Activated naive CD4-positive, alpha-beta T cell treated with anti-CD3 and anti-CD28 coated beads, Interleukin-2, amount 10 ng/mL, durations not matched to agents 7 days and 5 days (primary cell): ENCODE data around the gene YPEL2.
A peak's percentile ranks its signal among the peaks of the same experiment; 100 is the strongest.

Experiments
- CTCF ChIA-PET: fragments of 350-600 bp; sonication (Branson Sonifier 250); formaldehyde crosslinking; loops from one replicate; lab custom pipeline; 2021; ENCODE audit warnings: antibody characterized with exemption; lab: Charles Lee
- DNase-seq: peaks from one replicate; pipeline ENCODE4 v3.0.0-alpha.2; 2020
- H3K27ac Mint-ChIP-seq: one replicate; pipeline ENCODE4 v1.8.0; 2021; ENCODE audit warnings: mild to moderate bottlenecking, moderate library complexity, mixed read lengths
- H3K27me3 Mint-ChIP-seq: one replicate; pipeline ENCODE4 v1.8.0; 2021; ENCODE audit warnings: mild to moderate bottlenecking, mixed read lengths
- H3K36me3 Mint-ChIP-seq: one replicate; pipeline ENCODE4 v1.8.0; 2021; ENCODE audit warnings: mixed read lengths
- H3K4me1 Mint-ChIP-seq: one replicate; pipeline ENCODE4 v1.8.0; 2021; ENCODE audit warnings: mixed read lengths
- H3K4me3 Mint-ChIP-seq: one replicate; pipeline ENCODE4 v1.8.0; 2021; ENCODE audit warnings: mild to moderate bottlenecking, moderate library complexity, mixed read lengths
- H3K9me3 Mint-ChIP-seq: one replicate; pipeline ENCODE4 v1.8.0; 2021; ENCODE audit warnings: mixed read lengths

The YPEL2 gene

DNA sequence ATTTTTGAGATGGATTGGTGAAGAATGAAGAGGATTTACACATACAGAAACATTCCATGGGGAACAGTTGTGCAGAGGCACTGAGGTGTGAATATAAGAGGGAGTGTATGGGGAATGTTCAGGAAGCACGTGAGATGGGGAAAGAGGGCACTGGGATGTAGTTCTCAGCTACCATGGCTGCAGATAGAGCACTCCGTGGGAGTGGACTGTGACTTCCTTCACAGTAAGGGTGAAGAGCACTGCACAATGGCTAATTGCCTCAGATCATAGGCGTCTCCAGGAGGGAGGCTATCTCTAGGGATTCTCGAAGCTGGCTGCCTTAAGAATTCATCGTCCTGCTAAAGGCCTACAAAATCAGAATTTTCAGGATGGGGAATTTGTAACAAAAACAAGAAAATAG lies 7.0 kb downstream of the YPEL2 start:
- CTCF ChIA-PET = interaction anchor here (1.7 kb wide), 1 partner anchor 103 kb away, joined by 3 read pairs; no protein-coding TSS in a partner anchor
- DNase-seq = no peak
- Mint-ChIP-seq H3K9me3 (no peaks in the 10 kb centered on the region), H3K36me3 (no peaks in the 10 kb centered on the region), H3K27ac (no peak overlapping the region), H3K27me3 (peaks cover 7% of the 10 kb centered on the region), H3K4me3 (no peak overlapping the region), H3K4me1 (peaks cover 42% of the 10 kb centered on the region)

DNA sequence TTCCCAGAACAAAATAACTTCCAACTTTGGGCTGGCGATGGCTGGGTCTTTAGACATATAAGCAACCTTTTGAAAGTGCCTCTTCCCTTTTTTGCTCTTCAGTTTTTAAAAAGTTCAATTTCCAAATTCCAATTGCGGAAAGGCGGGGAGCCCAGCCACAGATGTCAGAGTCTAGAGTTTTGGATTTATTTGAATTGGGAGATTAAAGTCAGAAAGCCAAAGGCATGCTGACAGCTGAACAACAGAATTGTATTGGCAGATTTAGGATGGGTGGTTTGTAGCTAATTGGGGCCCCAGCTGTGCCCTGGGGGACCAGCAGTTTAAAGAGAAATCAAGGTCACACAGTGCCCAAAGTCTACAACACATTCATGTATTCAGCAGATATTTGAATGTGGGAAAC lies 10.5 kb downstream of the YPEL2 start:
- no peak overlapping the region for H3K27ac Mint-ChIP-seq
- CTCF ChIA-PET = interaction anchor here (0.8 kb wide), 1 partner anchor 9 kb away, joined by 4 read pairs; no protein-coding TSS in a partner anchor
- peaks cover 30% of the 10 kb centered on the region for H3K4me1 Mint-ChIP-seq

DNA sequence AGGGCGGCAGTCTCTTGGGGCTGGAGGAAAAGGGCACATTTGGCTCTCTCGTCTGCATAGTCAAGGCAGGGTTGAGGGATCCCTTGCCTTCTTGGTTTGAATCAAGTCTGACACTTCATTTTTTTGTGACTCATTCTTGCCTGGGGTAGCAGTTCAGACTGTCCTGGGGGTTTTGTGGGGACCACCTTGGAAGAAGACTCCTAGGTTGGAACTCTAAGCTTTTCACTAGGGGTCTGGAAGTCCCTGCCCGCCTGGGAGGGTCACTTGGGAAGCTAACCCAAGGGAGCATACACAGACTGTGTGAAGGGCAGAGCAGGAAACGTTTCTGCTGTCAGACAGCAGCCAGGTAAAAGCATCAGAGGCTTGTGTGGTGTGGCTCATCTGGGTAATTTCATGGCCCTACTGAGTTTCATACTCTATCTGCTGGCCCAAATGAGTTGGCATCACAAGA lies 11.3 kb downstream of the YPEL2 start:
- CTCF ChIA-PET = interaction anchor here (0.8 to 1.4 kb wide), 2 partner anchors 10 to 13 kb away, joined by 3 to 4 read pairs; no protein-coding TSS in a partner anchor
- peak overlapping the region; percentile 63 for H3K27ac Mint-ChIP-seq
- H3K36me3 Mint-ChIP-seq = peaks cover 1% of the 10 kb centered on the region
- DNase-seq = no peak
- no peaks in the 10 kb centered on the region for H3K9me3 Mint-ChIP-seq
- H3K4me1 Mint-ChIP-seq = peaks cover 30% of the 10 kb centered on the region
- no peak overlapping the region for H3K4me3 Mint-ChIP-seq
- H3K27me3 Mint-ChIP-seq = peaks cover 3% of the 10 kb centered on the region

More for the DNA sequence above, 10.5 kb downstream of the YPEL2 start:
- Mint-ChIP-seq H3K36me3 (peaks cover 1% of the 10 kb centered on the region), H3K27me3 (peaks cover 3% of the 10 kb centered on the region), H3K9me3 (no peaks in the 10 kb centered on the region), H3K4me3 (no peak overlapping the region)
- no peak for DNase-seq

DNA sequence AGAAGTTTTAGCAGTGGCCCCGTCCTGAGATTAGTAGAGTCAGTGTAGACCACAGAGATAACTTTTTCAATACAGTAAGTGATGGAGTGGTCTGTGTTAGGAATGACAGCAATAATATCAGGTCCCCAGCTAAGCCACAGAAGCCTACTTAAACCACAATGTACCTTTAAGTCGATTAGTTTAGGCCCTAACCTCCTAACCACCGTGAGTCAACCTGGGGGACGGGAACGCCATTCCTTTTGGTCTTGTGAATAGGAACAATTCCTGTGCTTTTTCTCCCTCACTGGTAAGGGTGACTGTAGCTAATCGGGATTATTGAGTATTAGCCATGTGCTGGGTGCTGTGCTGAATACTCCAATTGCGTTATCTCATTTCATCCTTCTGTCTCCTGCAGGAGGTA lies 14.0 kb downstream of the YPEL2 start:
- CTCF ChIA-PET = no interaction called here
- DNase-seq = no peak
- no peak overlapping the region for H3K4me3 Mint-ChIP-seq
- H3K27ac Mint-ChIP-seq = no peak overlapping the region
- no peaks in the 10 kb centered on the region for H3K9me3 Mint-ChIP-seq
- H3K36me3 Mint-ChIP-seq = peaks cover 1% of the 10 kb centered on the region
- H3K27me3 Mint-ChIP-seq = peaks cover 3% of the 10 kb centered on the region
- peaks cover 30% of the 10 kb centered on the region for H3K4me1 Mint-ChIP-seq

DNA sequence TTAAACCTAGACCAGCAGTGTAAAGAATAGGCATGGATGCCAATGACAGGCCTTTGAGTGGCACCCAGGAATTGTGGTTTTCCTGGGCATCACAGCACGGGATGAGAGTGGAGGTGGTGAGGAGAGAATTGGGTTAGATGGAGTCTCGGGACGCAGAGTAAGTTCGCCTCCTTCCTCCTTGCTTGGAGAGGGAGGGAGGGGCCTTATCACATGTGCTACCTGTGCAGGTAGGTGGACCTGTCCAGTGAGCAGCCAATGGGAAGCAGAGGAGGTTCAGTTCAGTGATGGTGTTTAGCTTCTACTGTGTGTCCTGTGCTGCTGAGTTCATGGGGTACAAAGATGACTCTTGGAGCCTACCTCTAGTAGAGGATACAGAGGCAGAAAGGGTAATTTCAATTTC lies 14.9 kb downstream of the YPEL2 start:
- H3K36me3 Mint-ChIP-seq = peaks cover 1% of the 10 kb centered on the region
- peaks cover 3% of the 10 kb centered on the region for H3K27me3 Mint-ChIP-seq
- H3K4me1 Mint-ChIP-seq = peaks cover 30% of the 10 kb centered on the region
- no peak overlapping the region for H3K4me3 Mint-ChIP-seq
- CTCF ChIA-PET = no interaction called here
- H3K27ac Mint-ChIP-seq = no peak overlapping the region
- H3K9me3 Mint-ChIP-seq = no peaks in the 10 kb centered on the region
- DNase-seq = no peak

DNA sequence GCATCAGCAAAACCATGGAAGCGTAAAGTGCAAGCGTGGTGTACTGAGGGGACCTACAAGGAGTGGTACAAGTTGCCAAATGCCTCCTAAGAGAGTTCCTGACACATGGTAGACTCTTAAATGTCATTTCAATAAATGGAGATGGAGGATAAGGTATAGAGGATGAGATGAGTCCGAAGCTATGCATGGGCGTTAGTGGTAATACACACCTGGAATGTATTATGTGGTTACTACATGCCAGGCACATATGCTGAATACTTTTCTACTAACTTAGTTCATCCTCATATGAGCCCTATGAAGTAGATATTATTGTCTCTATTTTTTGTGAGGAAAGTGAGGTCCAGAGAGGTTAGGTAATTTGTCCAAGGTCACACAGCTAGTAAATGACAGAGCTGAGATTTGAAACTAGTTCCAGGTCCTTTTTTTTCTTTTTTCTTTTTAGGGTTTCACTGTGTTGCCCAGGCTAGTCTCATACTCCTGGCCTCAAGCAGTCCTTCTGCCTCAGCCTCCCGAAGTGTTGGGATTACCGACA lies 15.5 kb downstream of the YPEL2 start:
- CTCF ChIA-PET = no interaction called here
- H3K27ac Mint-ChIP-seq = no peak overlapping the region
- no peak overlapping the region for H3K4me3 Mint-ChIP-seq
- H3K9me3 Mint-ChIP-seq = no peaks in the 10 kb centered on the region
- peaks cover 1% of the 10 kb centered on the region for H3K36me3 Mint-ChIP-seq
- DNase-seq = no peak
- peaks cover 3% of the 10 kb centered on the region for H3K27me3 Mint-ChIP-seq
- H3K4me1 Mint-ChIP-seq = peaks cover 29% of the 10 kb centered on the region

DNA sequence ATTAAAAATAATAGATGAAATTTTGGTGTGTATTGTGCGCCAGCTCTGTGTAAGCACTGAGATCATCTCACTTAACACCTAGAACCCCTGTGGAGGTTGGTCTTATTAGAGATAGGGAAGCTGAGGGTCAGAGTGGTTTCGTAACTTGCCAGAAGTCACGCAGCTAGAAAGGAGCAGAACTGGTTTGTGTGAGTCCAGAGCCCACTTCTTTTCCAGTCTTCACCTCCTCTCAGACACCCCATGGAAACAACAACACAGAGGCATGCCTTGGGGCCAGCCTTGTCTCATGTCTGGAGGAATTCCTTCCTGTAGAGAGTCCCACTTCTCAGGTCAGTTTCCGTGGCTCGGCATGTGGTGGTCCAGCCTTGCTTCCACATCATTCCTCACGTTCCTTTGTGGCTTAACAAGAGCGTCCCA lies 16.5 kb downstream of the YPEL2 start:
- no peak overlapping the region for H3K27ac Mint-ChIP-seq
- H3K9me3 Mint-ChIP-seq = no peaks in the 10 kb centered on the region
- DNase-seq = no peak
- peaks cover 3% of the 10 kb centered on the region for H3K27me3 Mint-ChIP-seq
- CTCF ChIA-PET = no interaction called here
- peaks cover 29% of the 10 kb centered on the region for H3K4me1 Mint-ChIP-seq
- no peak overlapping the region for H3K4me3 Mint-ChIP-seq
- peaks cover 1% of the 10 kb centered on the region for H3K36me3 Mint-ChIP-seq

DNA sequence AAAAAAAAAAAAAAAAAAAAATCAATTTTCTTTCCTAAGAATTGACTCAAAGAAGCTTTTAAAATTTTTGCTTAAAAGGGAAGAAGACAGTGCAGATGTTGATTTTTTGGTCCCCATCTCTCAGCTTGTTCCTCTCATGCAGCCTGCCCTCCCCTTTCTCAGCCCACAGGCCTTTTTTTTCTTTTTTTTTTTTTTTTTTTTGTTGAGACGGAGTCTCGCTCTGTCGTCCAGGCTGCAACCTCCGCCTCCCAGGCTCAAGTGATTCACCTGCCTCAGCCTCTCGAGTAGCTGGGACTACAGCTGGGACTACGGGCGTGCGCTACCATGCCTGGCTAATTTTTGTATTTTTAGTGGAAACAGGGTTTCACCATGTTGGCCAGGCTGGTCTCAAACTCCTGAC lies 17.7 kb downstream of the YPEL2 start:
- no peak overlapping the region for H3K27ac Mint-ChIP-seq
- peaks cover 7% of the 10 kb centered on the region for H3K36me3 Mint-ChIP-seq
- no peak for DNase-seq
- no peaks in the 10 kb centered on the region for H3K9me3 Mint-ChIP-seq
- CTCF ChIA-PET = no interaction called here
- no peak overlapping the region for H3K4me3 Mint-ChIP-seq
- H3K4me1 Mint-ChIP-seq = peaks cover 29% of the 10 kb centered on the region
- peaks cover under 1% of the 10 kb centered on the region for H3K27me3 Mint-ChIP-seq

DNA sequence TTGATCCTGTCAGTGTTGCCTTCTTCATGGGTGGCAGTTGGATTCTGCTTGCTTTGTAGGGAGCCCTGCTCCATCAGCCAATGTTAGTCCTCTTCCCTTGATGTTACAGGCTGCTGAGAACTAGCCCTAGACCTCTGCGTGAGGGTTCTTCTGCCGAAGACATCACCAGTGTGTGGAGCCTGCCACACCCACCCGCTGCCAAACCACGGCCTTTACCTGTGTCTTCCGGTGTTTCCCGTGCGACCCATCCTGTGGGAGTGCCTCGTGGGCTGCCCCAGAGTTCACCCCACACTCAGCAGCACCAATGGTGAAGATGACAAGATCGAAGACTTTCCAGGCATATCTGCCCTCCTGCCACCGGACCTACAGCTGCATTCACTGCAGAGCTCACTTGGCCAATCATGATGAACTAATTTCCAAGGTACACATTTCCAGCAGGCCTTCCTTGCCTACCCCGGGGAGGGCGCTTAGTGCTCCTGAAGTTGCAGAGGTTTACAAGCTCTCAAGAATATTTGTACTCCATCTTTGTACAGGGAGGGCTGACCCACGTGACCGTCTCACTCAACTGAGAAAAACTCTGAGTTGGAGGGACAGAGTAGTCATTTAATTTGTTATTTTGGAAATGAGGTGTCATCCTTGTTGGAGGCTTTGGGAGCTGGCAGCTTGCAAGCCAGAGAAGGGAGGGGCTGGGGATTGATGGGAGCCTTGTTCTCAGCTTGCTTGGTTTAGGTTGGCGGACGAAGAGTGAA lies 21.8 kb downstream of the YPEL2 start:
- no peaks in the 10 kb centered on the region for H3K27me3 Mint-ChIP-seq
- H3K27ac Mint-ChIP-seq = no peak overlapping the region
- H3K4me1 Mint-ChIP-seq = peaks cover 38% of the 10 kb centered on the region
- peaks cover 41% of the 10 kb centered on the region for H3K36me3 Mint-ChIP-seq
- CTCF ChIA-PET = interaction anchor here (0.7 to 1.7 kb wide), 3 partner anchors 24 to 86 kb away, joined by 3 to 4 read pairs (median 4); no protein-coding TSS in a partner anchor
- no peak overlapping the region for H3K4me3 Mint-ChIP-seq
- peak; percentile 45 for DNase-seq
- H3K9me3 Mint-ChIP-seq = peaks cover 11% of the 10 kb centered on the region

DNA sequence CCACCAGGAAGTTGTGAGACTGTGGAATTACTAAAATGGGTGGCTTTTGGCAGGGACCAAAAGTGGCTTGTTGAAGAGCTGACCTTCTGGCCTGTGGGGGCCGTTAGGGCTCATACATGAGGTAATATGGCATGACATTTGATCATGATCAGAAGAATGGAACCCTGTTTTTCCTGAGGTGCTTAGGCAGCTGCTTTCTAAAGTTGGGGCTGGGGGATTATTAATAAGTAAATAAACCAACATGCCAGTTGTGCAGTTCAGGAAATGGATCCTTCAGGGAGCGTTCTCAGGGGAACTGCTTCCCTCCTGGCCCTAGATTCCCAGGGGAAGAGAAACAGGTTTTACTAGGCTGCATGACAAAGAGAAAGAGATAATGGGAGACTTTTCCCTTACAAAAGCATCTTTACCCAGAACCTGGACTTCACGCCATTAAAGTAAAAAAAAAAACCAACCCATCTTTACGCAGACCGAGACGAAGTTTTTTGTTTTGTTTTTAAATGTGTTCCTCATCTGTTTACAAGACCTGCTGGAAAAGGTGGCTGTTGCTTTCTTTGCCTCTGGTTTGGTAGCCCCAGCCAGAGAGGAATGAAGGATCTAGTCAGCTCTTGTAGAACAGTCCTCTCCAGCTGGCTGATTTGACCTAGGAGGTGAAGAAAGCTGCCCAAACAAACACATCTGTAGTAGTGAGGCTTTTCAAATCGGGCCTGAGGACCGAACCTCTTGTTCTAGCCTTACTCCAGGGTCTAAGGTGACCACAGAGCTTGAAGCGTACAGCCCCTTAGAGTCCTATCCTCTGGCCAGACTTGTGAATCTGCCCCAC lies 22.7 kb downstream of the YPEL2 start:
- no peak for DNase-seq
- CTCF ChIA-PET = interaction anchor here (0.7 to 1.7 kb wide), 3 partner anchors 23 to 85 kb away, joined by 3 to 4 read pairs (median 4); no protein-coding TSS in a partner anchor
- H3K27me3 Mint-ChIP-seq = no peaks in the 10 kb centered on the region
- peaks cover 11% of the 10 kb centered on the region for H3K9me3 Mint-ChIP-seq
- H3K27ac Mint-ChIP-seq = no peak overlapping the region
- peaks cover 44% of the 10 kb centered on the region for H3K4me1 Mint-ChIP-seq
- no peak overlapping the region for H3K4me3 Mint-ChIP-seq
- H3K36me3 Mint-ChIP-seq = peaks cover 43% of the 10 kb centered on the region

DNA sequence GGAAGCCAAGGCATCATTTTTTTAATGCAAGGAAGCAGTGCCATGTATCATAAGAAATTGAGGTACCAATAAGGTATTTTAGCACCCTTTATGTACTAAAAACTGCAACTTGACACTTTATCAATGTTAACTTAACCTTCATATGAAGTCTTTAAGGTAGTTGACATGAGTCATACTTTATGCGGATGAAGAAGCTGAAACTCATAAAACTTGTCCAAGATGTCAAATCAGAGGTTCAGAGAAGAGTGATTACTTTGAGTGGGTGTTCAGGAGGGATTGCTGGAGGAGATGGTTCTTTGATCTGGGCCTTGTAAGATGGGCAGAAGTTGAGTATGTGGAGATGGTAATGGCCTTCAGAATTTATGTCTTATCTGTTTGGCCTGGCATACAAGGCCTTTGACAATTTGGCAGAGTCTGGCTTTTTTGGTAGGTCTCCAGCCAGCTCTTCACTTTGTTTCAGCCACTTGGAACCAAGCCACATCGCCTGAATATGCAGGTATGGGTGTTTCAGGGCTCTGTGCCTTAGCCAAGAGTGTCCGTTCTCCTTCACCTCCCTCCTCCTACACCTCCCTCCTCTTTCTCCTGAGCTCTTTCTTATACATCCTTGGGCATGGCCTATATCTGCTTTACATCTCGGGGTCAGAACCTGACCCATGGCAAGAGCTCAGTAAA lies 23.7 kb downstream of the YPEL2 start:
- Mint-ChIP-seq H3K27ac (no peak overlapping the region), H3K4me1 (peaks cover 50% of the 10 kb centered on the region), H3K9me3 (peaks cover 11% of the 10 kb centered on the region), H3K4me3 (no peak overlapping the region), H3K36me3 (peaks cover 44% of the 10 kb centered on the region), H3K27me3 (no peaks in the 10 kb centered on the region)
- CTCF ChIA-PET = interaction anchor here (1.0 to 1.7 kb wide), 2 partner anchors 25 to 84 kb away, joined by 3 to 4 read pairs; no protein-coding TSS in a partner anchor
- no peak for DNase-seq

DNA sequence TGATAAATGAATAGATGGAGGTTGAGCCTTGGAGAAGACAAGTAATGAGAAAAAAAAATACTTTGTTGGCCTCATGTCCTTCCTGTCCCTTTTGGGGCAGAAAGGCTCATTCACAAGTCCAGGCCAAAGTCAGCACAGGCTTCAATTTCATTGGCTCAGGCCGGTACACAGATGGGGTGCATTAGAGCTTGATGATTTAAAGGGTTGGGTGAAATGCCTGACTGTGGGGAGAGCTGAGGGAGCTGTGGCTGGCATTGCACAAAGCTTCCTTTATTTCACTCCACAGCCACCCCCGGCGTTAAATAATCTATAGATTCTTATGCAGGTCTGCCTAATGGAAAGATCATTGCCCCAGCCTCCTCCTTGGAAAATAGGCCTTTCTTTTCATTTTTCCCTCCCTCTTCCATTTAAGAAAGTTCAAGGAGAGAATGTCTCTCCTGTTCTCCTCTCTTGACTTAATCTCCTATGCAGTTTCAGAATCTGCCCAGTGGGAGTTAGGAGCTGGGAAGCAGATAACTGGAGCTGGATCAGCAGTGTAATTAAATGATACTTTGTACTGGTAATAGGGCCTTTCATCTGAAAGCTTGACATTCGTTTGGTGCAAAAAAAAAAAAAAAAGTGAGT lies 24.4 kb downstream of the YPEL2 start:
- peaks cover 48% of the 10 kb centered on the region for H3K36me3 Mint-ChIP-seq
- H3K9me3 Mint-ChIP-seq = peaks cover 11% of the 10 kb centered on the region
- CTCF ChIA-PET = interaction anchor here (1.0 to 1.1 kb wide), 2 partner anchors 26 kb away, joined by 3 read pairs; no protein-coding TSS in a partner anchor
- no peak for DNase-seq
- H3K27ac Mint-ChIP-seq = no peak overlapping the region
- H3K4me3 Mint-ChIP-seq = no peak overlapping the region
- H3K4me1 Mint-ChIP-seq = peaks cover 56% of the 10 kb centered on the region
- no peaks in the 10 kb centered on the region for H3K27me3 Mint-ChIP-seq

DNA sequence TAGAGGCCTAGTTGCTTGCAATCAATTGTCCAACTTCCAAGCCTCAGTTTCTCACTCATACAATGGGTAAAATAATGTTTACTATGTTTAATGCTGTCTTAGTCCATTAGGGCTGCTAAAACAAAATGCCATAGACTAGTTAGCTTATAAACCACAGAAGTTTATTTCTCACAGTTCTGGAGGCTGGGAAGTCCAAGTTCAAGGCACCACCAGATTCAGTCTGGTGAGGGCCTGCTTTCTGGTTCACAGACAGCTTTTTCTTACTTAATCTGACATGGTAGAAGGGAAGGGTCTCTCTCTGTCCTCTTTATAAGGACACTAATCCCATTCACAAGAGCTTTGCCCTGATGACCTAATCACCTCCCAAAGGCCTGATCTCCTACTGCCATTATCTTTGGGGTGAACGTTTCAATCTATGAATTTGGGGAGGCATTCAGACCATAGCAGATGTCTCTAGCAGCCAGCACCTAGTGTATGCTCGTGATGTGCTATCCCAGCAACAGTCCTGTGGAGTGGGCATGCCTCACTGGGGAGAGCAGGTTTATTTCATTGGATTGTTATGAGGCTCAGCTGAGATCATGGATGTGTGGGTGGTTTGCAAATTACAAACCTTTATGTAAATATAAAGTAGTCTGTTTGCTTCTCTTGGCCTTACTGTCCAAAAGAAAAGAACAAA lies 25.2 kb downstream of the YPEL2 start:
- Mint-ChIP-seq H3K27me3 (no peaks in the 10 kb centered on the region), H3K36me3 (peaks cover 49% of the 10 kb centered on the region), H3K4me3 (no peak overlapping the region), H3K9me3 (peaks cover 11% of the 10 kb centered on the region), H3K4me1 (peaks cover 64% of the 10 kb centered on the region), H3K27ac (no peak overlapping the region)
- CTCF ChIA-PET = interaction anchor here (1.1 kb wide), 1 partner anchor 27 kb away, joined by 3 read pairs; no protein-coding TSS in a partner anchor
- DNase-seq = no peak
